Activated T-cell treated with anti-CD3 and anti-CD28 coated beads, Interleukin-2, amount 50 U/mL, for 24 hours (primary cell): ENCODE data around the gene FAM161A.
A peak's percentile ranks its signal among the peaks of the same experiment; 100 is the strongest.
"Not testable (repeated sequence)": the region's sequence is repeated elsewhere in the genome, so short reads cannot be mapped to it uniquely, and the experiment has no call there.

Experiments used
- DNase-seq: peaks from one replicate; pipeline ENCODE4 v3.0.0-alpha.2; 2020
- H3K27ac Mint-ChIP-seq: 2 replicates; pipeline ENCODE4 v1.8.0; 2020; ENCODE audit warnings: mild to moderate bottlenecking, mixed read lengths
- H3K27me3 Mint-ChIP-seq: 2 replicates; pipeline ENCODE4 v1.8.0; 2020; ENCODE audit warnings: mixed read lengths
- H3K36me3 Mint-ChIP-seq: 2 replicates; pipeline ENCODE4 v1.8.0; 2020; ENCODE audit warnings: low read depth, mixed read lengths
- H3K4me1 Mint-ChIP-seq: 2 replicates; pipeline ENCODE4 v1.8.0; 2020; ENCODE audit warnings: low read depth, mixed read lengths
- H3K4me3 Mint-ChIP-seq: 2 replicates; pipeline ENCODE4 v1.8.0; 2020; ENCODE audit warnings: mild to moderate bottlenecking, moderate library complexity, mixed read lengths
- H3K9me3 Mint-ChIP-seq: 2 replicates; pipeline ENCODE4 v1.8.0; 2020; ENCODE audit warnings: mixed read lengths

FAM161A gene

GRCh38 chr2:61853847-61854563 is at the start of gene FAM161A:
Gene FAM161A, minus strand, starts transcription at chr2:61854060. Its CDS starts 19 bp downstream, at chr2:61854041.
- peak within 1 kb of the TSS; percentile 94 for H3K27ac Mint-ChIP-seq
- H3K4me3 Mint-ChIP-seq = peak within 1 kb of the TSS; percentile 94
- no peaks in the 10 kb centered on the region for H3K9me3 Mint-ChIP-seq
- H3K4me1 Mint-ChIP-seq = peaks cover 24% of the 10 kb centered on the region
- H3K27me3 Mint-ChIP-seq = no peaks in the 10 kb centered on the region
- peak; percentile 87 for DNase-seq
- H3K36me3 Mint-ChIP-seq = peaks cover 7% of the 10 kb centered on the region

- Mint-ChIP-seq H3K9me3 (no peaks in the 10 kb centered on the region), H3K36me3 (no peaks in the 10 kb centered on the region), H3K27ac (peak overlapping the region; percentile 8), H3K27me3 (no peaks in the 10 kb centered on the region), H3K4me1 (peaks cover 8% of the 10 kb centered on the region), H3K4me3 (no peak overlapping the region)
- no peak for DNase-seq
Measured at GRCh38 chr2:61900281-61900680, 46.4 kb upstream of the FAM161A start.

- H3K36me3 Mint-ChIP-seq = no peaks in the 10 kb centered on the region
- no peaks in the 10 kb centered on the region for H3K9me3 Mint-ChIP-seq
- no peak overlapping the region for H3K4me3 Mint-ChIP-seq
- H3K27ac Mint-ChIP-seq = no peak overlapping the region
- no peak for DNase-seq
- H3K4me1 Mint-ChIP-seq = no peaks in the 10 kb centered on the region
- H3K27me3 Mint-ChIP-seq = no peaks in the 10 kb centered on the region
Measured at GRCh38 chr2:61898810-61899209, 45.0 kb upstream of the FAM161A start.

GRCh38 chr2:61888267-61889055 is 34.6 kb upstream of the FAM161A start, which contains the start of gene CCT4:
Gene CCT4, minus strand, starts transcription at chr2:61888656. Its CDS starts 149 bp downstream, at chr2:61888507.
- DNase-seq = peak; percentile 95
- Mint-ChIP-seq H3K4me1 (peaks cover 33% of the 10 kb centered on the region), H3K36me3 (peaks cover 48% of the 10 kb centered on the region), H3K27me3 (no peaks in the 10 kb centered on the region), H3K27ac (peak within 1 kb of the TSS; percentile 100), H3K4me3 (peak within 1 kb of the TSS; percentile 99), H3K9me3 (no peaks in the 10 kb centered on the region)

- Mint-ChIP-seq H3K36me3 (peaks cover 55% of the 10 kb centered on the region), H3K9me3 (no peaks in the 10 kb centered on the region), H3K4me3 (peak overlapping the region; percentile 99), H3K27ac (peak overlapping the region; percentile 100), H3K4me1 (peaks cover 33% of the 10 kb centered on the region), H3K27me3 (no peaks in the 10 kb centered on the region)
- DNase-seq = peak; percentile 42
Measured at GRCh38 chr2:61887717-61888266, 33.9 kb upstream of the FAM161A start.

- H3K27ac Mint-ChIP-seq = peak overlapping the region; percentile 100
- H3K36me3 Mint-ChIP-seq = peaks cover 72% of the 10 kb centered on the region
- no peaks in the 10 kb centered on the region for H3K9me3 Mint-ChIP-seq
- no peak for DNase-seq
- H3K27me3 Mint-ChIP-seq = no peaks in the 10 kb centered on the region
- H3K4me1 Mint-ChIP-seq = peaks cover 37% of the 10 kb centered on the region
- peak overlapping the region; percentile 99 for H3K4me3 Mint-ChIP-seq
Measured at GRCh38 chr2:61885896-61886603, 32.2 kb upstream of the FAM161A start.

DNA sequence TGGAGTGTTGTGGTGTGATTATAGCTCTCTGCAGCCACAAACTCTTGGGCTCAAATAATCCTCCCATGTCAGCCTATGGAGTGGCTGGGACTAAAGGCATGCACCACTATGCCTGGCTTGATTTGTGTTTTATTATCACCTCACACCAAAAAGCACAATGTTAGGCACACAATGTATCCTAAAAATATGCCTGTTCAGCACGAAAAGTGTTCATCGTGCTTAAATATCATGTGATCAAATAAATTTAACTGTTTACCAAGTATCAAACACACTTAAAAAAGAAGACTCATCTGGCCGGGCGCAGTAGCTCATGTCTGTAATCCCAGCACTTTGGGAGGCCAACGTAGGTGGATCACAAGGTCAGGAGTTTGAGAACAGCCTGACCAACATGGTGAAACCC is 29.0 kb upstream of the FAM161A start:
- H3K27ac Mint-ChIP-seq = peak overlapping the region; percentile 68
- no peak overlapping the region for H3K4me3 Mint-ChIP-seq
- H3K27me3 Mint-ChIP-seq = no peaks in the 10 kb centered on the region
- peaks cover 96% of the 10 kb centered on the region for H3K36me3 Mint-ChIP-seq
- H3K4me1 Mint-ChIP-seq = peaks cover 34% of the 10 kb centered on the region
- DNase-seq = no peak
- no peaks in the 10 kb centered on the region for H3K9me3 Mint-ChIP-seq

GRCh38 chr2:61879351-61879750 is 25.5 kb upstream of the FAM161A start:
- Mint-ChIP-seq H3K36me3 (peaks cover 98% of the 10 kb centered on the region), H3K4me1 (peaks cover 15% of the 10 kb centered on the region), H3K27ac (peak overlapping the region; percentile 63)
- DNase-seq, H3K27me3 Mint-ChIP-seq, H3K9me3 Mint-ChIP-seq, H3K4me3 Mint-ChIP-seq: not testable (repeated sequence)

DNA sequence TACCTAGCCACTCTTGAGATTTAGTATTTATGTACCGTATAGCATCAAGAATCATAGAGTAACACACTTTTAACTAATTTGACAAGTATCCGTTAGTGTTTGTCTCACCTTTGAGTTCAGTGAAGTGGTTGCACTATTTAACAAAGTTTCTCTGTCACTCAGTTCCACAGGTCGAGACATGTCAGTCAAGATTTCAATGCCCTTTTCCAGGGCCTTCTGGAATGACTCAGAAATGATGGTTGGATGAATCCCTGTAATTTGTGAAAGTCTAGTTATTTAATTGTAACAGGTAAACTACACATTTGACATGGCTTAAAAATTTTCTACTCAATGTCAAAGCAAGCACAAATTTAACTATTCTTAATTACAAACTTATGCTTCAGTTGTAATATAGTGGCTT is 24.9 kb upstream of the FAM161A start:
- Mint-ChIP-seq H3K9me3 (no peaks in the 10 kb centered on the region), H3K4me3 (no peak overlapping the region), H3K4me1 (peaks cover 14% of the 10 kb centered on the region), H3K36me3 (peaks cover 98% of the 10 kb centered on the region), H3K27me3 (no peaks in the 10 kb centered on the region), H3K27ac (peak overlapping the region; percentile 40)
- no peak for DNase-seq

DNA sequence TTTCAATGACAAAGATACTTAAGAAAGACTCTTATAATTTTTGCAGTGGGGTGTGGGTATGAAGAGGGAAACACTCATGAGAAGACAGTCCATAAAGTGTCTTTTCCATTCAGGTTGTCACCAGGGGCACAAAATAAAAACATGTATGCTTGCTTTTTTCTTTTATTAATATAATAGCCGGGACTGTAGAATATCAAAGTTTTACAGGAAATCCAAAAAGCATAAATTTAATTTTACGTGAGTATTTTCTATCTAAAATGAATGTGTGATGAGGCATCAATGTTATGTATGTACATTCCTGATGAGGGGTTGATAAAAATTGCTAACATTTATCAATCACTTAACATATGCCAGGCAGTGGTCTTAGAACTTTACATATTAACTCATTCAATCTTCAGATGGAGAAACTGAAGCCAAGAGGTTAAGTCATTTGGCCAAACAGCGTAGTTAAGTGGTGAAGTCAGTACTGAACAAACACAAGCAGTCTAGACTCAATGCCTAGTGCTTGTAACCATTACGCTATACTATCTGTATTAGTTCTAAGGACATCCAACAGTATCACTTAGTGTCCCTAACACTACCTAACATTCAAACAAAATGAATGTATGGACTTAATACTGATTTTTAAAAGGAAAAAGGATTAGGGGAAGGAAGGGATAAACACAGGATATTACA is 23.8 kb upstream of the FAM161A start:
- H3K27me3 Mint-ChIP-seq = no peaks in the 10 kb centered on the region
- no peak overlapping the region for H3K4me3 Mint-ChIP-seq
- H3K9me3 Mint-ChIP-seq = no peaks in the 10 kb centered on the region
- peak overlapping the region; percentile 80 for H3K27ac Mint-ChIP-seq
- H3K36me3 Mint-ChIP-seq = peaks cover 98% of the 10 kb centered on the region
- DNase-seq = no peak
- H3K4me1 Mint-ChIP-seq = peaks cover 14% of the 10 kb centered on the region

DNA sequence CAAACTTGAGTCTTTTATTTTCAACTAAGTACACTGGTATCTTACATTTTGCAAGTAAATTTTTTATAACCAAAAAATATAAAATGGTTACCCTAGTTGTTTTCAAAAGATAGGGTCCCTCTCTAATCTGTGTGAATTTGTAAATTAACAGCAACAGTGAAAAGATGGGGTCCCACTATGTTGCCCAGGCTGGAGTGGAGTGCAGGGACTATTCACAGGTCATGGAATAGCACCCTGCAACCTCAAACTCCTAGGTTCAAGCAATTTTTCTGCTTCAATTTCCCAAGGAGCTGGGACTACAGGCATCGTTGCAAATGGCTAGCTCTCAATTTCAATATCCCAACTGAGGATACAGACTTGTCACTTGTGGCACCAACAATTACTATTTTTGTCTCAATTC is 22.5 kb upstream of the FAM161A start:
- Mint-ChIP-seq H3K36me3 (peaks cover 95% of the 10 kb centered on the region), H3K27ac (no peak overlapping the region), H3K27me3 (no peaks in the 10 kb centered on the region), H3K4me3 (no peak overlapping the region), H3K9me3 (no peaks in the 10 kb centered on the region), H3K4me1 (peaks cover 10% of the 10 kb centered on the region)
- no peak for DNase-seq

DNA sequence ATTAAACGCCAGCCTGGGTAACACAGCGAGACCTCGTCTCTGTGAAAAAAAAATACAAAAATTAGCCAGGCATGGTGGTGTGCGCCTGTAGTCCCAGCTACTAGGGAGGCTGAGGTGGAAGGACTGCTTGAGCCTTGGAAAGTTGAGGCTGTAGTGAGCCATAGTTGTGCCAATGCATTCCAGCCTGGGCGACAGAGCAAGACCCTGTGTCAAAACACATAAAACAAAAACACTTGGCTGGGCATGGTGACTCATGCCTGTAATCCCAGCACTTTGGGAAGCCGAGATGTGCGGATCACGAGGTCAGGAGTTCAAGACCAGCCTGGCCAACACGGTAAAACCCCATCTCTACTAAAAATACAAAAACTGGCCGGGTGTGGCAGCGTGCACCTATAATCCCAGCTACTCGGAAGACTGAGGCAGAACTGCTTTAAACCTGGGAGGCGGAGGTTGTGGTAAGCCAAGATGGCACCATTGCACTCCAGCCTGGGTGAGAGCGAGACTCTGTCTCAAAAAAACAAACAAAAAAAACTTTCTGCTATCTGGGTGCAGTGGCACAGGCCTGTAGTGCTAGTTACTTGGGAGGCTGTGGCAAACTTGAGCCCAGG is 12.7 kb upstream of the FAM161A start:
- H3K27ac Mint-ChIP-seq, DNase-seq, H3K4me1 Mint-ChIP-seq, H3K4me3 Mint-ChIP-seq, H3K9me3 Mint-ChIP-seq, H3K27me3 Mint-ChIP-seq: not testable (repeated sequence)
- peaks cover 95% of the 10 kb centered on the region for H3K36me3 Mint-ChIP-seq

- Mint-ChIP-seq H3K4me1 (peaks cover 3% of the 10 kb centered on the region), H3K4me3 (no peak overlapping the region), H3K27ac (no peak overlapping the region), H3K27me3 (no peaks in the 10 kb centered on the region), H3K9me3 (no peaks in the 10 kb centered on the region), H3K36me3 (peaks cover 54% of the 10 kb centered on the region)
- DNase-seq = no peak
Measured at GRCh38 chr2:61862085-61862484, 8.2 kb upstream of the FAM161A start.
